Panc1 (cell line): Measurements from ENCODE around the gene OTOA. TPM values are rescaled to one million over a fixed set of nuclear protein-coding genes. Genes with fewer than 3 reads are reported as not detected.

ENCODE experiments used
- ATAC-seq: fragments of 200-7000 bp; cut with Tn5 transposase; 2 replicates; pipeline ENCODE4 v1.9.1; 2020; ENCODE audit warnings: mild to moderate bottlenecking, moderate library complexity
- BruUV-seq: library from RNA; stranded (reverse); fragments of 400-500 nt; replicated peaks from 2 replicates; lab custom pipeline; 2021; lab: Mats Ljungman, UMichigan
- CTCF ChIA-PET: fragments of 300-600 bp; sonication (Branson Sonifier 250); formaldehyde crosslinking; loops from one replicate; lab custom pipeline; 2022; ENCODE audit warnings: antibody characterized with exemption; lab: Charles Lee
- POLR2A ChIA-PET: fragments of 300-600 bp; sonication (Branson Sonifier 250); formaldehyde crosslinking; loops from one replicate; lab custom pipeline; 2022; ENCODE audit warnings: antibody characterized with exemption; lab: Charles Lee
- DNase-seq: peaks from one replicate; pipeline ENCODE4 v3.0.0-alpha.2; 2010; ENCODE audit warnings: low read depth, low spot score
- H3K27ac ChIP-seq: 2 replicates; pipeline ENCODE4 v1.5.1; 2011; ENCODE audit warnings: mild to moderate bottlenecking, low read length, inconsistent platforms
- H3K27me3 ChIP-seq: fragments of 200-500 bp; sonication (Bioruptor generic); 2 replicates; pipeline ENCODE4 v1.6.0; 2014; ENCODE audit warnings: low read length, inconsistent platforms; ENCODE audit not compliant: control insufficient read depth, insufficient read depth
- H3K36me3 ChIP-seq: fragments of 200-500 bp; sonication (Bioruptor generic); 2 replicates; pipeline ENCODE4 v1.5.1; 2014; ENCODE audit warnings: inconsistent platforms, mild to moderate bottlenecking, low read length, moderate library complexity; ENCODE audit not compliant: control insufficient read depth, insufficient read depth
- H3K4me1 ChIP-seq: 2 replicates; pipeline ENCODE4 v1.5.1; 2011; ENCODE audit warnings: inconsistent platforms, mild to moderate bottlenecking, low read length, moderate library complexity; ENCODE audit not compliant: control insufficient read depth, insufficient read depth
- H3K4me3 ChIP-seq, 2 experiments: 2 replicates each; pipeline ENCODE4 v1.5.1; 2011 to 2012; ENCODE audit warnings: low read depth in 2 of 2, low read length in 2 of 2, mild to moderate bottlenecking in 2 of 2, inconsistent platforms in 1 of 2, moderate library complexity in 1 of 2
- H3K9me3 ChIP-seq: fragments of 200-500 bp; sonication (Bioruptor generic); 2 replicates; pipeline ENCODE4 v1.5.1; 2014; ENCODE audit warnings: low read depth, mild to moderate bottlenecking, inconsistent platforms, low read length, moderate library complexity; ENCODE audit not compliant: control insufficient read depth, insufficient read depth
- CTCF ChIP-seq: fragments of 450-650 bp; IDR thresholded peaks from 2 replicates; pipeline ENCODE4 v1.5.1; 2017; ENCODE audit warnings: mild to moderate bottlenecking
- POLR2AphosphoS5 ChIP-seq: IDR thresholded peaks from 2 replicates; pipeline ENCODE4 v1.6.1; 2012; ENCODE audit warnings: mild to moderate bottlenecking, low read depth, low read length, moderate library complexity
- REST ChIP-seq, 2 experiments: IDR thresholded peaks; 2 replicates each; pipeline ENCODE4 v1.6.1; 2011 to 2012; ENCODE audit warnings: low read depth in 2 of 2, control low read depth in 1 of 2, low read length in 1 of 2, mild to moderate bottlenecking in 1 of 2, moderate library complexity in 1 of 2; ENCODE audit not compliant: insufficient read depth in 1 of 2
- SIN3A ChIP-seq: IDR thresholded peaks from 2 replicates; pipeline ENCODE4 v1.6.1; 2012; ENCODE audit warnings: low read depth, mild to moderate bottlenecking, low read length, moderate library complexity, borderline replicate concordance; ENCODE audit not compliant: insufficient read depth
- TCF7L2 ChIP-seq: IDR thresholded peaks from 2 replicates; pipeline ENCODE4 v1.6.1; 2011; ENCODE audit warnings: mild to moderate bottlenecking, low read depth, low read length, inconsistent platforms
- in situ Hi-C: cut with HindIII; loops from 2 replicates; pipeline ENCODE4 v1.10.0; 2016; ENCODE audit warnings: low sequenced_read_pairs, low pct_unique_long_range_greater_than_20kb
- intact Hi-C: fragments of 100-400 bp; cut with micrococcal nuclease; formaldehyde crosslinking; loops from one replicate; pipeline ENCODE4 v1.10.0; 2022; ENCODE audit not compliant: unreplicated experiment
- total RNA-seq: library from RNA; stranded (reverse); gene quantifications from one replicate; pipeline ENCODE4 v1.2.1, GENCODE V29; 2021; ENCODE audit not compliant: unreplicated experiment

The OTOA gene
- total RNA-seq, 1 experiment from 2014 or later, result not detected

GRCh38 chr16:21637032-21637968 is 26.5 kb upstream of the OTOA start:
- ATAC-seq (0 out of 2 replicates have a peak, but pooled peaks have one; percentile 35), DNase-seq (no peak)
- in situ Hi-C loops, result no loop called here

More at GRCh38 chr16:21637032-21637968, 26.5 kb upstream of the OTOA start:
- Histone ChIP-seq H3K27me3 (no peaks in the 10 kb centered on the region), H3K36me3 (no peaks in the 10 kb centered on the region), H3K9me3 (no peaks in the 10 kb centered on the region), H3K27ac (no peak overlapping the region), H3K4me3 (no peak overlapping the region), H3K4me1 (peaks cover 5% of the 10 kb centered on the region)
- TF ChIP-seq REST (IDR thresholded peaks at IDR 0.05; ENCODE audit: insufficient read depth in 1 of 2, low read depth in 2 of 2, low read length in 1 of 2) (no peak), SIN3A (no peak), TCF7L2 (no peak), CTCF (no peak), POLR2AphosphoS5 (no peak)
- intact Hi-C loops, result loop anchor here (5.0 kb wide), 1 partner anchor 55 kb away; no protein-coding TSS in a partner anchor
- ChIA-PET POLR2A (no interaction called here), CTCF (interaction anchor here (0.6 to 0.8 kb wide), 2 partner anchors 53 to 1571 kb away, joined by 3 to 4 read pairs; no protein-coding TSS in a partner anchor)
- BruUV-seq, result no TSS peak
